Testis (tissue), 2 donors: ENCODE measurements around the gene LY6G6D.

Experiments used
- CTCF ChIP-seq, 3 experiments: fragments of 450-650 bp in 2 of 3; fragments of 200-600 bp in 1 of 3; sonication (generic) in 1 of 3; IDR thresholded peaks; one replicate each; pipeline ENCODE4 v1.5.1; 2016 to 2019; ENCODE audit warnings: antibody characterized with exemption in 3 of 3, mild to moderate bottlenecking in 2 of 3, moderate library complexity in 1 of 3
- POLR2A ChIP-seq: fragments of 450-650 bp; IDR thresholded peaks from one replicate; pipeline ENCODE4 v1.6.1; 2017; ENCODE audit warnings: antibody characterized with exemption, mild to moderate bottlenecking, moderate library complexity

- no peak for TF ChIP-seq CTCF (IDR thresholded peaks at IDR 0.05)
- no peak for TF ChIP-seq POLR2A
Observed at GRCh38 chr6:31758281-31758680, 43.1 kb downstream of the LY6G6D start.
